ENCODE data around the gene CAPZA1. TPM values are rescaled to one million over a fixed set of nuclear protein-coding genes. Genes with fewer than 3 reads are reported as not detected.

The CAPZA1 gene
- total RNA-seq, 1 experiment from 2014 or later = 148 TPM

GRCh38 chr1:112712701-112713128 is 93.1 kb downstream of the CAPZA1 start (continued):
- no peak for TF ChIP-seq ATF3 (IDR thresholded peaks at IDR 0.05)

- RAD21 ChIA-PET (ENCODE audit: low non-redundant PET in 1 of 2, low total read pairs in 2 of 2, uncharacterized antibody in 2 of 2, unreplicated experiment in 2 of 2) = interaction anchor here in 1 of 2 experiments (1.2 kb wide), 1 partner anchor 322 kb away, joined by 3 read pairs; no protein-coding TSS in a partner anchor
- no peaks in the 10 kb centered on the region for H3K9me3 ChIP-seq (ENCODE audit: control insufficient read depth in 1 of 2, insufficient read depth in 1 of 2, low read depth in 1 of 2, low read length in 2 of 2)
- POLR2A ChIA-PET = interaction anchor here (2.1 kb wide), 1 partner anchor 9 kb away, joined by 6 read pairs; no protein-coding TSS in a partner anchor
- no peaks in the 10 kb centered on the region for H3K79me2 ChIP-seq (ENCODE audit: insufficient read depth, low read length)
- peaks cover 18 to 33% of the 10 kb centered on the region in 2 experiments for H3K4me1 ChIP-seq (ENCODE audit: control insufficient read depth in 1 of 2, insufficient read depth in 2 of 2, low read length in 2 of 2)
- H3K36me3 ChIP-seq (ENCODE audit: control insufficient read depth in 1 of 2, insufficient read depth in 2 of 2, low read length in 2 of 2) = no peaks in the 10 kb centered on the region
- ATAC-seq (no peak), DNase-seq (ENCODE audit: low read depth, low spot score) (no peak)
- H4K20me1 ChIP-seq (ENCODE audit: insufficient read depth) = no peaks in the 10 kb centered on the region
- peak overlapping the region; percentile 99 for H3K4me2 ChIP-seq (ENCODE audit: low read length)
- CTCF ChIA-PET = interaction anchor here (3.1 to 4.3 kb wide), 2 partner anchors 91 to 322 kb away, joined by 22 to 114 read pairs; no protein-coding TSS in a partner anchor
- H2AFZ ChIP-seq (ENCODE audit: low read depth, low read length, poor library complexity, severe bottlenecking) = no peak overlapping the region
- H3K9me2 ChIP-seq (ENCODE audit: insufficient read depth) = no peaks in the 10 kb centered on the region
- H3K9ac ChIP-seq (ENCODE audit: low read length) = peak overlapping the region; percentile 72
- H3K4me3 ChIP-seq (replicated peaks in 1 of 2; ENCODE audit: low read depth in 1 of 2, low read length in 2 of 2) = peak overlapping the region; percentile 58 to 75
- H3K27ac ChIP-seq (ENCODE audit: low read depth, low read length) = no peak overlapping the region; the same call in 1 of the 2 replicates
- intact Hi-C loops (cut with micrococcal nuclease) = no loop called here
- no TSS peak for BruUV-seq (replicated peaks)
- H3K27me3 ChIP-seq (ENCODE audit: insufficient read depth, low read length) = no peaks in the 10 kb centered on the region
- TF ChIP-seq POLR2A (IDR thresholded peaks at IDR 0.05; ENCODE audit: borderline replicate concordance, extremely low read depth, insufficient read depth, insufficient read length) (no peak), SRF (IDR thresholded peaks at IDR 0.05; ENCODE audit: low read depth) (no peak), ELF1 (IDR thresholded peaks at IDR 0.05; ENCODE audit: borderline replicate concordance, low read depth) (no peak), EZH2 (IDR thresholded peaks at IDR 0.05) (no peak), YY1 (IDR thresholded peaks at IDR 0.05; ENCODE audit: extremely low read depth, insufficient replicate concordance, low read depth, low read length) (no peak), SP1 (IDR thresholded peaks at IDR 0.05; ENCODE audit: low read depth) (no peak)
Measured at GRCh38 chr1:112713466-112714312, 94.1 kb downstream of the CAPZA1 start.
